ENCODE measurements around the gene GLIS1.

DNA sequence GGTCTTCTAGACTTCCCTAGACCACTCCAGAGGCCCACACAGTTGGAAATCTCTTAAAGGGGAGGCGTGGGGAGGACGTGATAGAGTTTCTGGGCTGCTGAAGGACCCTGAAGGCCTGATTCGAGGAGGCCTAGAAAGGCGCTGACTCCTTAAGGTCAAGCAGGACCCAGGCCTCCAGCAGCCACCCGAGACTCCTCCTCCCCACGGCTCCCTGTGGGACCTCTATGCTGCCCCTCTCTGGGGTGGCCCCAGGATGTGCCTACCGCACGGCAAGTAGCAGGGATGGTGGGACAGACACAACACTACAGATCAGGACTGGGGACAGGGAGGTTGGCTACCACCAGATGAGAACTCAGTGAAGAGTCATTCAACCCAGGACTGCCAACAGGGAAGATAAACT lies 77.5 kb downstream of the GLIS1 start:
- TF ChIP-seq POLR2A (IDR thresholded peaks at IDR 0.05), result no peak
- TF ChIP-seq, protein P1, sequence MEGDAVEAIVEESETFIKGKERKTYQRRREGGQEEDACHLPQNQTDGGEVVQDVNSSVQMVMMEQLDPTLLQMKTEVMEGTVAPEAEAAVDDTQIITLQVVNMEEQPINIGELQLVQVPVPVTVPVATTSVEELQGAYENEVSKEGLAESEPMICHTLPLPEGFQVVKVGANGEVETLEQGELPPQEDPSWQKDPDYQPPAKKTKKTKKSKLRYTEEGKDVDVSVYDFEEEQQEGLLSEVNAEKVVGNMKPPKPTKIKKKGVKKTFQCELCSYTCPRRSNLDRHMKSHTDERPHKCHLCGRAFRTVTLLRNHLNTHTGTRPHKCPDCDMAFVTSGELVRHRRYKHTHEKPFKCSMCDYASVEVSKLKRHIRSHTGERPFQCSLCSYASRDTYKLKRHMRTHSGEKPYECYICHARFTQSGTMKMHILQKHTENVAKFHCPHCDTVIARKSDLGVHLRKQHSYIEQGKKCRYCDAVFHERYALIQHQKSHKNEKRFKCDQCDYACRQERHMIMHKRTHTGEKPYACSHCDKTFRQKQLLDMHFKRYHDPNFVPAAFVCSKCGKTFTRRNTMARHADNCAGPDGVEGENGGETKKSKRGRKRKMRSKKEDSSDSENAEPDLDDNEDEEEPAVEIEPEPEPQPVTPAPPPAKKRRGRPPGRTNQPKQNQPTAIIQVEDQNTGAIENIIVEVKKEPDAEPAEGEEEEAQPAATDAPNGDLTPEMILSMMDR (IDR thresholded peaks at IDR 0.05 in 4 of 5, conservative IDR thresholded peaks at IDR 0.05 in 1 of 5), result no peak
